ENCODE measurements around the gene SDK1.

DNA sequence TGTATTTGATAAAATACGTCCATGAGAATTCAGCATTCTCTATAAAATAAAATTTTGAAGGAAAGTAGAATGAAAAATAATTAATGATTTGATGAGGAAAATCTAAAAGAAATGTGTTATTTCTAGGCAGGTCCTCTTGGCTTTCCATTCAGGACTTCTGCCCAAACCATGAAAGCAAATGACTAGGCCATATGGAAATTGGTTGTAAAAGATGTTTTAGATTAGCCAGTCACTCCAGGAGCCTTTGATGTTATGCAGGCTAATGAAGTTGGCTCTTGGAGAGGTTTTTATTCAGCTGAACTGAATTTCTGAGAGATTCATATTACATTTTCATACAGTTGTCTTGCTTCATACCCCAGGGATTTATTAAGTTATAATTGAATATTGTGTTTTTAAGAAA, 452.8 kb downstream of the SDK1 start:
- TF ChIP-seq POLR2A (IDR thresholded peaks at IDR 0.05; ENCODE audit: low read length) (no peak), GATA1 (IDR thresholded peaks at IDR 0.05; ENCODE audit: low read depth, low read length) (no peak)
